DND-41 (cell line): ENCODE data around the gene PPP1R3E.

ENCODE experiments used
- EZH2 ChIP-seq: IDR thresholded peaks from 3 replicates; pipeline ENCODE4 v1.6.1; 2012; ENCODE audit warnings: borderline replicate concordance, low read depth, mild to moderate bottlenecking, moderate library complexity, low read length, inconsistent platforms; ENCODE audit not compliant: severe bottlenecking
- TF ChIP-seq, protein P1 (sequence below): IDR thresholded peaks from 2 replicates; pipeline ENCODE4 v1.5.1; 2012; ENCODE audit warnings: borderline replicate concordance, low read length, moderate library complexity, mild to moderate bottlenecking; ENCODE audit not compliant: poor library complexity, severe bottlenecking; ENCODE audit errors: extremely low read depth

DNA sequence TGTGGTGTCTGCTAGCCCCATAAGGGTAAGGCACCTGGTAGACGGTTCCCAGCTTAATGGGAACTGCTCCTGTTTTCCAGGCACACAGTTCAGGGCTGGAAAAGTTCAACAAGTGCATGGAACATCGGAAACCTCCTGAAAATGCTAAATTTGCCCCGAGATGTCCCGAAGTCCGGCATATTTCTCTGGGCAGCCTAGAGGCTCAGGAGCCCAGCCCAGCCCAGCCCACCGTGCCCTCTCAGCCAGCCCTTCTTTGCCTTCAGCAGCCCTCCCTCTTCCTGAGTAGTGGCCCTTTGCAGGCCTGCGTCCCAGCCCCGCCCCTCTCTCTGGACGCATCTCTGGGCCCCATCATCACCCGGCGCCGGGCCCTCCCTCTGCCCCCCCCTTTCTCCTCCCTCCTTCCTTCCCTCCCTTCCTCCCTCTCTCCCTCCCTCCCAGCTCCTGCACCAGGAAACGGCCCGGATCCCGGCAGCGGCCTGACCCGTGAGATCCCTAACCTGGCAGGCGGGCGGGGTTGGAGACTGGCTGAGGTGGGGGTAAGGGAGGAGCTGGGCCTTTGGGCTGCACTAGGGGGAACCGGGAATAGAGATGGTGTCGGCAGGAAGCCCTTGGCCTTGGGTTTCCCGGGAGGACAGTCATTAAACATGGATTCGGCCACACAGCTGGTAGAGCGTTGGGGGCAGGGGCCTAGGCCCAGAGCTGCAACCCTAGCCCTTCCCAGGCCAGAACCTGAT, 3.9 kb upstream of the PPP1R3E start, which contains the start of gene BCL2L2:
- TF ChIP-seq, protein P1, sequence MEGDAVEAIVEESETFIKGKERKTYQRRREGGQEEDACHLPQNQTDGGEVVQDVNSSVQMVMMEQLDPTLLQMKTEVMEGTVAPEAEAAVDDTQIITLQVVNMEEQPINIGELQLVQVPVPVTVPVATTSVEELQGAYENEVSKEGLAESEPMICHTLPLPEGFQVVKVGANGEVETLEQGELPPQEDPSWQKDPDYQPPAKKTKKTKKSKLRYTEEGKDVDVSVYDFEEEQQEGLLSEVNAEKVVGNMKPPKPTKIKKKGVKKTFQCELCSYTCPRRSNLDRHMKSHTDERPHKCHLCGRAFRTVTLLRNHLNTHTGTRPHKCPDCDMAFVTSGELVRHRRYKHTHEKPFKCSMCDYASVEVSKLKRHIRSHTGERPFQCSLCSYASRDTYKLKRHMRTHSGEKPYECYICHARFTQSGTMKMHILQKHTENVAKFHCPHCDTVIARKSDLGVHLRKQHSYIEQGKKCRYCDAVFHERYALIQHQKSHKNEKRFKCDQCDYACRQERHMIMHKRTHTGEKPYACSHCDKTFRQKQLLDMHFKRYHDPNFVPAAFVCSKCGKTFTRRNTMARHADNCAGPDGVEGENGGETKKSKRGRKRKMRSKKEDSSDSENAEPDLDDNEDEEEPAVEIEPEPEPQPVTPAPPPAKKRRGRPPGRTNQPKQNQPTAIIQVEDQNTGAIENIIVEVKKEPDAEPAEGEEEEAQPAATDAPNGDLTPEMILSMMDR: no peak
- TF ChIP-seq EZH2: no peak
